Mucosa of descending colon (tissue), 3 donors: ENCODE results near the gene PAK5. TPM values are rescaled to one million over a fixed set of nuclear protein-coding genes. Genes with fewer than 3 reads are reported as not detected.

Experiments
- ATAC-seq: fragments of 200-7000 bp; cut with Tn5 transposase; one replicate; pipeline ENCODE4 v1.9.1; 2020; ENCODE audit warnings: mild to moderate bottlenecking, moderate library complexity
- DNase-seq, 3 donors: peaks; one replicate each; pipeline ENCODE4 v3.0.0-alpha.2; 2020
- H3K36me3 ChIP-seq: fragments of 200-600 bp; one replicate; pipeline ENCODE4 v1.8.0; 2021; ENCODE audit warnings: low read depth, mild to moderate bottlenecking
- H3K4me1 ChIP-seq: fragments of 200-600 bp; one replicate; pipeline ENCODE4 v1.8.0; 2021; ENCODE audit warnings: low read depth, mild to moderate bottlenecking
- H3K4me3 ChIP-seq: fragments of 200-600 bp; one replicate; pipeline ENCODE4 v1.8.0; 2021; ENCODE audit warnings: mild to moderate bottlenecking
- H3K9me3 ChIP-seq: fragments of 200-600 bp; one replicate; pipeline ENCODE4 v1.8.0; 2021; ENCODE audit warnings: mild to moderate bottlenecking
- CTCF ChIP-seq: fragments of 200-600 bp; IDR thresholded peaks from one replicate; pipeline ENCODE4 v1.8.0; 2022; ENCODE audit warnings: antibody characterized with exemption, mild to moderate bottlenecking
- intact Hi-C, 2 donors: fragments of 100-400 bp; cut with DNase I in 1 of 2; cut with micrococcal nuclease in 1 of 2; formaldehyde crosslinking; loops; one replicate each; pipeline versions ENCODE4 v1.11.0 to v1.11.1; 2022; cut with DNase I, micrococcal nuclease
- total RNA-seq, 3 donors: library from RNA; stranded (reverse); fragmentation: NEBNext Ultra II Directional in 2 of 3; extraction: Animal tissue kit (Norgen Biotek cat#: 25700) in 2 of 3; gene quantifications; one replicate each; pipeline versions ENCODE4 v1.2.1 to v1.2.4, GENCODE V29; 2021 to 2023
- donor health status: DM: no; HTN: no; CAD: no; lungs with moderate emphysema.
- donor health status: DM: no; HTN: no; CAD: no.
- donor health status: DM: no; HTN: yes; CAD: no.

Gene PAK5
- total RNA-seq, 3 donors from 2014 or later = 0.06 to 0.13 TPM; not detected in 1

GRCh38 chr20:9498322-9498721 is 340.6 kb downstream of the PAK5 start:
- peaks cover 8% of the 10 kb centered on the region for H3K4me1 ChIP-seq
- intact Hi-C loops = no loop called here
- ATAC-seq (no peak), DNase-seq (no peak)
- H3K9me3 ChIP-seq = no peaks in the 10 kb centered on the region
- no peak overlapping the region for H3K4me3 ChIP-seq
- no peak for TF ChIP-seq CTCF
- no peaks in the 10 kb centered on the region for H3K36me3 ChIP-seq

GRCh38 chr20:9496155-9496554 is 342.7 kb downstream of the PAK5 start:
- H3K4me1 ChIP-seq = peaks cover 2% of the 10 kb centered on the region
- DNase-seq (no peak), ATAC-seq (no peak)
- no peak for TF ChIP-seq CTCF
- no peaks in the 10 kb centered on the region for H3K9me3 ChIP-seq
- intact Hi-C loops = no loop called here
- H3K4me3 ChIP-seq = no peak overlapping the region
- H3K36me3 ChIP-seq = no peaks in the 10 kb centered on the region

GRCh38 chr20:9495701-9496100 is 343.2 kb downstream of the PAK5 start:
- Histone ChIP-seq H3K9me3 (no peaks in the 10 kb centered on the region), H3K4me1 (no peaks in the 10 kb centered on the region), H3K4me3 (no peak overlapping the region), H3K36me3 (no peaks in the 10 kb centered on the region)
- DNase-seq (no peak), ATAC-seq (no peak)
- intact Hi-C loops = no loop called here
- no peak for TF ChIP-seq CTCF

GRCh38 chr20:9493803-9494202 is 345.1 kb downstream of the PAK5 start:
- intact Hi-C loops = no loop called here
- TF ChIP-seq CTCF = no peak
- H3K36me3 ChIP-seq = no peaks in the 10 kb centered on the region
- no peaks in the 10 kb centered on the region for H3K9me3 ChIP-seq
- H3K4me3 ChIP-seq = no peak overlapping the region
- DNase-seq (no peak), ATAC-seq (no peak)
- H3K4me1 ChIP-seq = no peaks in the 10 kb centered on the region

GRCh38 chr20:9492067-9492466 is 346.8 kb downstream of the PAK5 start:
- intact Hi-C loops = no loop called here
- ATAC-seq (no peak), DNase-seq (no peak)
- H3K4me1 ChIP-seq = no peaks in the 10 kb centered on the region
- H3K36me3 ChIP-seq = no peaks in the 10 kb centered on the region
- H3K9me3 ChIP-seq = no peaks in the 10 kb centered on the region
- no peak for TF ChIP-seq CTCF
- no peak overlapping the region for H3K4me3 ChIP-seq

- ATAC-seq (no peak), DNase-seq (no peak)
- TF ChIP-seq CTCF = no peak
- no peak overlapping the region for H3K4me3 ChIP-seq
- H3K9me3 ChIP-seq = no peaks in the 10 kb centered on the region
- intact Hi-C loops = no loop called here
- H3K36me3 ChIP-seq = no peaks in the 10 kb centered on the region
- no peaks in the 10 kb centered on the region for H3K4me1 ChIP-seq
These were observed 347.6 kb downstream of the PAK5 start for GRCh38 chr20:9491324-9491723.
